AG09319 (cell line): ENCODE data around the gene ABCC3.

Experiments
- DNase-seq: peaks from one replicate; pipeline ENCODE4 v3.0.0-alpha.2; 2010; ENCODE audit warnings: low read depth; ENCODE audit errors: extremely low read depth
- TF ChIP-seq, protein P1 (sequence below): IDR thresholded peaks from 2 replicates; pipeline ENCODE4 v1.5.1; 2011; ENCODE audit warnings: low read depth, mild to moderate bottlenecking, inconsistent platforms, low read length, moderate library complexity

The ABCC3 gene

DNA sequence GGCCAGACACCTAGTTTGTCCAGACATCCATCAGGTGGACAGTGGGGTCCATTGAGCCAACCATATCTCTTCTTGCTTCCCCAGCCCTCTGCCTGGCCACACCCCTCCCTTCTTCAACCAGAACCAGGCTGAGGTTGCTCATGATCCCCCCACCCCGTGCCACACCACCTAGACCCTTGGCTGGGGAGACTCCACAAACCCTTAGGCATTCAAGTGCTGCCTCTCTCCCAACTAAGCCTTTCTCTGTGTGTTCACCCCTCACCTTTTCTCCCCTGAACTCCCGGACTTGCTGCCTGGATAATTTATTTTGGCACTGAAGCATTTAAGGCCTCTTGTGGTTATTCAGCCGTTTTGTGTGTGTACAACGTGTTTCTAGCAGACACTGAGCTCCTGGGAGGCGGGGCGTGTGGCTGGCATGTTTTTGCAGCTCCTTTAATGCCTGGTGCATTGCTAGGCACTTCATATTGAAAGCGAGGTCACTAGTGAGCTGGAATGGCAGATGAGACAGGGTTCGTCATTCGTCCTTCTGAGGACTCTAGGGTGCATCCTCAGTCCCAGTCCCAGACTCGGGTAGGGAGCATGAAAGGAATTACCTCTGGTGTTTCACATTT, 45.5 kb upstream of the ABCC3 start:
- DNase-seq = no peak
- TF ChIP-seq, protein P1, sequence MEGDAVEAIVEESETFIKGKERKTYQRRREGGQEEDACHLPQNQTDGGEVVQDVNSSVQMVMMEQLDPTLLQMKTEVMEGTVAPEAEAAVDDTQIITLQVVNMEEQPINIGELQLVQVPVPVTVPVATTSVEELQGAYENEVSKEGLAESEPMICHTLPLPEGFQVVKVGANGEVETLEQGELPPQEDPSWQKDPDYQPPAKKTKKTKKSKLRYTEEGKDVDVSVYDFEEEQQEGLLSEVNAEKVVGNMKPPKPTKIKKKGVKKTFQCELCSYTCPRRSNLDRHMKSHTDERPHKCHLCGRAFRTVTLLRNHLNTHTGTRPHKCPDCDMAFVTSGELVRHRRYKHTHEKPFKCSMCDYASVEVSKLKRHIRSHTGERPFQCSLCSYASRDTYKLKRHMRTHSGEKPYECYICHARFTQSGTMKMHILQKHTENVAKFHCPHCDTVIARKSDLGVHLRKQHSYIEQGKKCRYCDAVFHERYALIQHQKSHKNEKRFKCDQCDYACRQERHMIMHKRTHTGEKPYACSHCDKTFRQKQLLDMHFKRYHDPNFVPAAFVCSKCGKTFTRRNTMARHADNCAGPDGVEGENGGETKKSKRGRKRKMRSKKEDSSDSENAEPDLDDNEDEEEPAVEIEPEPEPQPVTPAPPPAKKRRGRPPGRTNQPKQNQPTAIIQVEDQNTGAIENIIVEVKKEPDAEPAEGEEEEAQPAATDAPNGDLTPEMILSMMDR = no peak

DNA sequence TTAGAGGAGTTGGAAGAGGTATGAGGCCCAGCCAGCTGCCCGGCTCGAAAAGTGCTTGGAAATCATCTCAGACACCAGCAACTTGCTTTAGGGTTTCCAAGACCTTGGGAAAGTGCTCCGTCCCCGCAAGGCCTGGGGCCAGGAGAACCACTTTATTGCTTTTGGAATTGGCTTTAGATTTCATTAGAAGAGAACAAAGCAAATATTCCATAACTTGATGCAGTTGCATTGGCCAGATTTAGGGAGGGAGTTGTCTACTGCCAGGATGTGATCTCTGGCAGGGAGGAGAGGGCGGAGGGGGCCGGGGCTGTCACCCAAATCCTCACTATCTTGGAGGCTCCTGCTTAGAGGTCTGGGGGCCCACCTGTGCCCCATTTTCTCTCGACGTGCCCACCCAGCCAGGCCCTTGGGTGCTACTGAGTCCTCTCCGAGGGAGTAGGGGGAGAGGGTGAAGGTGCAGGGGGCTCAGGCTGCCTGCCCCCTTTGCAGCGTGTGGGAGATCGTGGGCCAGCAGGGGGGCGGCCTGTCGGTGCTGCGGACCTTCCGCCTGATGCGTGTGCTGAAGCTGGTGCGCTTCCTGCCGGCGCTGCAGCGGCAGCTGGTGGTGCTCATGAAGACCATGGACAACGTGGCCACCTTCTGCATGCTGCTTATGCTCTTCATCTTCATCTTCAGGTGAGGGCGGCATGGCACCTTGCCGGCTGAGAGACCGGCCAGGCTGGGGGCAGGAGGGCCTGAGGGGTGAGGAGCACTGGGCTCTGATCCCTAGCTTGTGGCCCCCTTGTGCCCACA, 43.5 kb upstream of the ABCC3 start:
- TF ChIP-seq, protein P1 = no peak

DNA sequence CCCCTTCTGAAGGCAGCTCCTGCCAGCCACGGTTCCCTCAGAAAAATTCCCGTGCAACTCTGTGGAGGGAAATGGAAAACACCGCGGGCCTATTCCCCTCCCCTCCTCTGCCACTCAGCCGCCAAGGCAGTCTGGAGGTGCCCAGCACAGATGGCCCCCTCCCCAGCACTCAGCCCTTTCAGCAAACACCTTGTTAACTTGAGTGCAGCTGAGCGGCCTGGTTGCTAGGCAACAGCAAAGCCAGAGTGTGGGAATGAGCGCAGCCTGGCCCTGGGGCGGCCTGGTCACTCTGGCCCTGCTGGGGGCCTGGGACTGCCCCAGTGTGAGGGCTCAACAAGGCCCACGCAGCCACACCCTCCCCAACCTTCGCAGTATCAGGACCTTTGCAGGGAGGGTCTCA, 41.4 kb upstream of the ABCC3 start:
- DNase-seq = no peak
- TF ChIP-seq, protein P1 = no peak

More for the DNA sequence above, 43.5 kb upstream of the ABCC3 start:
- DNase-seq = no peak

DNA sequence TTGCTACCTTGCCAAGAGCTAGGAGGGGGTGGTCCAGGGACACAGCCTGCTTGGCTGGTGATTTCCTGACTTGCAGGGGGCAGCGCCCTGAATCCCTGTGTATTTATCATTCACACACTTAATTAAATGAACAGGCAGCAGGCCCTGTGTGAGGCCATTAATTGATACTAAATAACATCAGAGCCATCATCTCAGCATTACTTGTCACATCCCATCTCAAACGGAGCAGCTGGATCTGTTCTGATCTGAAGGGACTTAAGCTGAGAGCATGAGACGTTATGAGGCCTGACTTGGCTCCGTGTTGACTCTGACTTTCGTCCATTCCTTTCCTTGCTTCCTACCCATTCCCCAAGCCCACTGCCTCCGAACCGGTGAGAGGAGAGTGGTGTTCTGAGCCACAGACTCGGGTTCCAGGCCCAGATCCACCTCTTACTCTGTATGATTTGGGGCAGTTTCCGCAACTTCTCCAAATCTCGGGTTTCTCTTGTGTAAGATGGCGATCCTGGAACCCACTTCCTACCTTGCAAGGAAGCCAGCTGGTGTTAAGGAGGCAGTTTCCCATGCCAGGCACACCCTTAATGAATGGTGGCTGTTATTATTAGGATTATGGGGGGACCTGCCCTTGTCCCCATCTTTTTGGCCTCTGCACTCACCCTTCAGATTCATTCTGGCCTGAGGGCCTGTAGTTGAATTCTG, 40.4 kb upstream of the ABCC3 start:
- TF ChIP-seq, protein P1 = no peak
- no peak for DNase-seq

DNA sequence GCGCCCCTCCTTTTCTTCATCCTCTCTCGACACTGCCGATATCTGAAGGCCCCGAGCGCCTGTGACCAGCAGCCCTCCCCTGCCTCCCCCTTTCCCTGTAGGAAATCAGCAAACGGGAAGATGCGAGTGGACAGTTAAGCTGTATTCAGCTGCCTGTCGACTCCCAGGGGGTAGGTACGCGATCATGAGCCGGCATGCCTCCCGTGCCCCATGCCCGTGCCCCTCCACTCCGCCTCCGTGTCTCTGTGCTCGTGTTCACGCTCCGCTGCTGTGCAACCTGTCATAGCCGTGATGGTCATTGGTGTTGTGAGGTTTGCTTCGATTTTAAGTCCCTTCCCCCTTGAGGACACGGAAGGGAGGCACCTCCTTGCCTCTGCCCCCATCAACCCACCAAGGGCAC, 39.8 kb upstream of the ABCC3 start:
- TF ChIP-seq, protein P1 = no peak
- DNase-seq = no peak

DNA sequence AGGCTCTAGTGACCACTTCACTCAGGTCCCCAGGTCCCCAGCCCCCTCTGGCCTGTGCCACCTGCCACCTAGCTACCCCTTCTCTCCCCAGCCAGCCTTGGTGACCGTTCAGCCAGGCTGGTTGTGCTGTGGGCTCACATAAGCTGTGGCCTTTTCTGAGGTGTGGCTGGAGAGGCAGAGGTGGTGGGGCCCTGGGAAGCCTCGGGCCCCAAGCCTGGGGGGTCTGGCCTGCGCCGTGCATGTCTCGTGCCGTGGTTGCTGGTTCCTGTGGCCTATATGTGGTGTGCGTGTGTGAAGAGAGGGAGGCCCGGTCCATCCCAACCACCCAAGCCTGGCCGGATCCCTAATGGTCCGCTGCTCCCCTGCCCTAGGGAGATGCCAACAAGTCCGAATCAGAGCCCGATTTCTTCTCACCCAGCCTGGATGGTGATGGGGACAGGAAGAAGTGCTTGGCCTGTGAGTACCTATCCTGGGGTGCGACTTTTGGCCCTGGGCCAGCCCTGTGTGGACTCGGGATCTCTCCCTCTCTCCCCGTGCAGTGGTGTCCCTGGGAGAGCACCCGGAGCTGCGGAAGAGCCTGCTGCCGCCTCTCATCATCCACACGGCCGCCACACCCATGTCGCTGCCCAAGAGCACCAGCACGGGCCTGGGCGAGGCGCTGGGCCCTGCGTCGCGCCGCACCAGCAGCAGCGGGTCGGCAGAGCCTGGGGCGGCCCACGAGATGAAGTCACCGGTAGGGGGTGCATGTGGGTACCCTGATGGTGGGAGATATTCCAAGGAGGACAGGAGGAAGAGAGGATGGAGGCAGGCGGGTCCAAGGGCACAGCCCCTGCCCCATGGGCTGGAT, 38.3 kb upstream of the ABCC3 start:
- TF ChIP-seq, protein P1 = no peak; the same call in none of the 2 replicates
- no peak for DNase-seq
